DOHH2 (cell line): ENCODE results near the gene SAAL1.
"Not testable (repeated sequence)": the region's sequence is repeated elsewhere in the genome, so short reads cannot be mapped to it uniquely, and the experiment has no call there.

ENCODE experiments used
- H3F3A ChIP-seq: fragments of 200-600 bp; sonication (generic), shearing (Covaris generic); 2 replicates; pipeline ENCODE4 v1.6.0; 2016; ENCODE audit warnings: antibody characterized with exemption, mild to moderate bottlenecking; ENCODE audit not compliant: control insufficient read depth, insufficient read depth
- H3K27ac ChIP-seq: fragments of 200-600 bp; sonication (generic); 2 replicates; pipeline ENCODE4 v1.5.1; 2014; ENCODE audit warnings: low read depth, mild to moderate bottlenecking, low read length, moderate library complexity
- H3K27me3 ChIP-seq: fragments of 200-600 bp; sonication (generic); 2 replicates; pipeline ENCODE4 v1.6.1; 2014; ENCODE audit warnings: mild to moderate bottlenecking, low read length, mixed read lengths; ENCODE audit not compliant: control insufficient read depth
- H3K36me3 ChIP-seq: fragments of 200-600 bp; sonication (generic); 2 replicates; pipeline ENCODE4 v1.6.1; 2014; ENCODE audit warnings: mild to moderate bottlenecking, low read length, moderate library complexity, mixed read lengths; ENCODE audit not compliant: control insufficient read depth
- H3K4me1 ChIP-seq: fragments of 200-600 bp; sonication (generic); 2 replicates; pipeline ENCODE4 v1.6.1; 2014; ENCODE audit warnings: mild to moderate bottlenecking, low read length, mixed read lengths; ENCODE audit not compliant: control insufficient read depth
- H3K4me2 ChIP-seq: fragments of 200-600 bp; sonication (generic); 2 replicates; pipeline ENCODE4 v1.6.0; 2014; ENCODE audit warnings: mild to moderate bottlenecking, low read length, moderate library complexity
- H3K4me3 ChIP-seq: fragments of 200-600 bp; sonication (generic); 2 replicates; pipeline ENCODE4 v1.5.1; 2014; ENCODE audit warnings: mild to moderate bottlenecking, low read length, mixed read lengths
- H3K79me2 ChIP-seq: fragments of 200-600 bp; sonication (generic); 2 replicates; pipeline ENCODE4 v1.6.1; 2014; ENCODE audit warnings: mild to moderate bottlenecking, low read length, mixed read lengths; ENCODE audit not compliant: control insufficient read depth
- H3K9me2 ChIP-seq: fragments of 200-600 bp; sonication (generic); replicated peaks from 2 replicates; pipeline ENCODE4 v1.6.1; 2014; ENCODE audit warnings: mild to moderate bottlenecking, low read length, mixed read lengths; ENCODE audit not compliant: control insufficient read depth
- H3K9me3 ChIP-seq: fragments of 200-600 bp; sonication (generic); 2 replicates; pipeline ENCODE4 v1.6.1; 2014; ENCODE audit warnings: antibody characterized with exemption, low read length, mixed read lengths; ENCODE audit not compliant: control insufficient read depth, insufficient read depth
- H4K20me1 ChIP-seq: fragments of 200-600 bp; sonication (generic); 2 replicates; pipeline ENCODE4 v1.6.0; 2014; ENCODE audit warnings: low read depth, mild to moderate bottlenecking, antibody characterized with exemption, low read length, moderate library complexity; ENCODE audit not compliant: control insufficient read depth, insufficient read depth
- EZH2phosphoT487 ChIP-seq: fragments of 200-600 bp; sonication (generic); IDR thresholded peaks from 2 replicates; pipeline ENCODE4 v1.6.1; 2017; ENCODE audit warnings: borderline replicate concordance, mild to moderate bottlenecking, antibody characterized with exemption, low read length, moderate library complexity, mixed read lengths
- TF ChIP-seq, protein P1 (sequence below): fragments of 200-600 bp; sonication (generic); IDR thresholded peaks from one replicate; pipeline ENCODE4 v1.5.1; 2014; ENCODE audit warnings: antibody characterized with exemption, mild to moderate bottlenecking, low read depth, low read length; ENCODE audit not compliant: poor library complexity, severe bottlenecking

Gene SAAL1

DNA sequence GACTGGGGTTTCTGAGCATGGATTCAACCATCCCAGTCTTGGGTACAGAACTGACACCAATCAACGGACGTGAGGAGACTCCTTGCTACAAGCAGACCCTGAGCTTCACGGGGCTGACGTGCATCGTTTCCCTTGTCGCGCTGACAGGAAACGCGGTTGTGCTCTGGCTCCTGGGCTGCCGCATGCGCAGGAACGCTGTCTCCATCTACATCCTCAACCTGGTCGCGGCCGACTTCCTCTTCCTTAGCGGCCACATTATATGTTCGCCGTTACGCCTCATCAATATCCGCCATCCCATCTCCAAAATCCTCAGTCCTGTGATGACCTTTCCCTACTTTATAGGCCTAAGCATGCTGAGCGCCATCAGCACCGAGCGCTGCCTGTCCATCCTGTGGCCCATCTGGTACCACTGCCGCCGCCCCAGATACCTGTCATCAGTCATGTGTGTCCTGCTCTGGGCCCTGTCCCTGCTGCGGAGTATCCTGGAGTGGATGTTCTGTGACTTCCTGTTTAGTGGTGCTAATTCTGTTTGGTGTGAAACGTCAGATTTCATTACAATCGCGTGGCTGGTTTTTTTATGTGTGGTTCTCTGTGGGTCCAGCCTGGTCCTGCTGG is 31.4 kb upstream of the SAAL1 start:
- peaks cover 11% of the 10 kb centered on the region for H3K27me3 ChIP-seq
- no peak overlapping the region for H3K4me2 ChIP-seq
- H3K27ac ChIP-seq, result no peak overlapping the region
- no peaks in the 10 kb centered on the region for H3K36me3 ChIP-seq
- TF ChIP-seq, protein P1, sequence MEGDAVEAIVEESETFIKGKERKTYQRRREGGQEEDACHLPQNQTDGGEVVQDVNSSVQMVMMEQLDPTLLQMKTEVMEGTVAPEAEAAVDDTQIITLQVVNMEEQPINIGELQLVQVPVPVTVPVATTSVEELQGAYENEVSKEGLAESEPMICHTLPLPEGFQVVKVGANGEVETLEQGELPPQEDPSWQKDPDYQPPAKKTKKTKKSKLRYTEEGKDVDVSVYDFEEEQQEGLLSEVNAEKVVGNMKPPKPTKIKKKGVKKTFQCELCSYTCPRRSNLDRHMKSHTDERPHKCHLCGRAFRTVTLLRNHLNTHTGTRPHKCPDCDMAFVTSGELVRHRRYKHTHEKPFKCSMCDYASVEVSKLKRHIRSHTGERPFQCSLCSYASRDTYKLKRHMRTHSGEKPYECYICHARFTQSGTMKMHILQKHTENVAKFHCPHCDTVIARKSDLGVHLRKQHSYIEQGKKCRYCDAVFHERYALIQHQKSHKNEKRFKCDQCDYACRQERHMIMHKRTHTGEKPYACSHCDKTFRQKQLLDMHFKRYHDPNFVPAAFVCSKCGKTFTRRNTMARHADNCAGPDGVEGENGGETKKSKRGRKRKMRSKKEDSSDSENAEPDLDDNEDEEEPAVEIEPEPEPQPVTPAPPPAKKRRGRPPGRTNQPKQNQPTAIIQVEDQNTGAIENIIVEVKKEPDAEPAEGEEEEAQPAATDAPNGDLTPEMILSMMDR, result no peak
- TF ChIP-seq EZH2phosphoT487, result no peak
- H3K4me3 ChIP-seq, result no peak overlapping the region
- no peaks in the 10 kb centered on the region for H3K9me3 ChIP-seq
- no peaks in the 10 kb centered on the region for H3K4me1 ChIP-seq
- no peaks in the 10 kb centered on the region for H3K79me2 ChIP-seq
- H3F3A ChIP-seq, result no peaks in the 10 kb centered on the region
- no peaks in the 10 kb centered on the region for H3K9me2 ChIP-seq
- H4K20me1 ChIP-seq, result no peaks in the 10 kb centered on the region

DNA sequence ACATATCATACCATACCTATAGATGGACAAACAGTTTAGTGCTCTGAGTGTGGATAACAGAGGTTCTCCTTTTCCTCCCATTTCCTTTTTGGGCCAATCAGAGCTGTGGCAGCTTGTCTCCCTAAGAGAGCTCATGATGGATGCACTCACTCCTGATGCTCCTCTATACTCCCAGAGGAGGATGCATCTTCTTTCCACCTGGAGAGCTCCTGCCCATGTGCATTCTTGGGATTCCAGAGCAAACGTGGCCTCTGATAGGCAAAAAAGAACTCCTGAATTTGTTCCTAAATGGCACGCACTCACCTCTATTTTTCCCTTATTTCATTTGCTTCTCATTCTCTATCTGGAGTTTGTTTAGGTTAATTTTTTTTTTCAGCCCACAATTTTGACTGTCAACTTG is 29.4 kb upstream of the SAAL1 start:
- Histone ChIP-seq H3F3A (no peaks in the 10 kb centered on the region), H3K27me3 (peaks cover 11% of the 10 kb centered on the region), H3K36me3 (no peaks in the 10 kb centered on the region), H3K4me1 (no peaks in the 10 kb centered on the region), H3K9me3 (no peaks in the 10 kb centered on the region), H4K20me1 (no peaks in the 10 kb centered on the region), H3K27ac (no peak overlapping the region), H3K9me2 (no peaks in the 10 kb centered on the region), H3K79me2 (no peaks in the 10 kb centered on the region), H3K4me3 (no peak overlapping the region), H3K4me2 (no peak overlapping the region)
- TF ChIP-seq, protein P1, result no peak
- no peak for TF ChIP-seq EZH2phosphoT487

DNA sequence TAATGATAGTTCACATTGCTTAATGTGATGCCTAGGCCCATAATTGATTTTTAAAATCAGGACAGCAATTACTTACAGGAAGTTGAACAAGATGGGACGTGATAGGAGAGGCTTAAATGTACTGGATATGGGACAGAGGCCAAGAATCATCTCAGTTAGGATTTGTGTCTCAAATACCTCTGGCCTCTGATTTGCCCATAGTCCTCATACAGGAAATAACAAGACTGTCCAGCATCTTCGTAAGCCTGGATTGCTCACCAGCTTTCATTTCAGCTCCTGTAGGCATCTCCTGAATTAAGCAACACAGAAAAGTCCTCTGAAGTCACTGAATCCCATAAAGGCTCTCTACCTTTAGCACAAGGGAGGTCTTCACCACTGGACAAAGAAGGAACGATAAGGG is 26.5 kb upstream of the SAAL1 start, which contains the start of gene MRGPRX3:
MRGPRX3 (plus strand) TSS at position 231 of the 400 bp plus-strand sequence. CDS start 4,632 bp downstream, outside the sequence.
- H3K79me2 ChIP-seq, result no peaks in the 10 kb centered on the region
- H3K9me2 ChIP-seq, result no peaks in the 10 kb centered on the region
- H4K20me1 ChIP-seq, result no peaks in the 10 kb centered on the region
- TF ChIP-seq EZH2phosphoT487, result no peak
- TF ChIP-seq, protein P1, result no peak
- H3F3A ChIP-seq, result no peaks in the 10 kb centered on the region
- no peak within 1 kb of the TSS for H3K27ac ChIP-seq
- H3K9me3 ChIP-seq, result no peaks in the 10 kb centered on the region
- H3K27me3 ChIP-seq, result peaks cover 8% of the 10 kb centered on the region
- H3K36me3 ChIP-seq, result no peaks in the 10 kb centered on the region
- H3K4me2 ChIP-seq, result no peak within 1 kb of the TSS
- no peaks in the 10 kb centered on the region for H3K4me1 ChIP-seq
- no peak within 1 kb of the TSS for H3K4me3 ChIP-seq

DNA sequence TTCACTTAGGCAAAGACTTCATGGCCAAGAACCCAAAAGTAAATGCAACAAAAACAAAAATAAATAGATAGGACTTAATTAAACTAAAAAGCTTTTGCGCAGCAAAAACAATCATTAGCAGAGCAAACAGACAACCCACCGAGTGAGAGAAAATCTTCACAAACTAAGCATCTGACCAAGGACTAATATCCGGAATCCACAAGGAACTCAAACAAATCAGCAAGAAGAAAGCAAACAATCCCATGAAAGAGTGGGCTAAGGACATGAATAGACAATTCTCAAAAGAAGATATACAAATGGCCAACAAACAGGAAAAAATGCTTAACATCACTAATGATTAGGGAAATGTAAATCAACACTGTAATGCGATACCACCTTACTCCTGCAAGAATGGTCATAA is 25.2 kb upstream of the SAAL1 start:
- H3K9me2 ChIP-seq, H3K27me3 ChIP-seq, H3K27ac ChIP-seq, H4K20me1 ChIP-seq, H3K36me3 ChIP-seq, H3K9me3 ChIP-seq, H3F3A ChIP-seq, H3K4me1 ChIP-seq, H3K4me3 ChIP-seq, H3K79me2 ChIP-seq, H3K4me2 ChIP-seq: not testable (repeated sequence)

DNA sequence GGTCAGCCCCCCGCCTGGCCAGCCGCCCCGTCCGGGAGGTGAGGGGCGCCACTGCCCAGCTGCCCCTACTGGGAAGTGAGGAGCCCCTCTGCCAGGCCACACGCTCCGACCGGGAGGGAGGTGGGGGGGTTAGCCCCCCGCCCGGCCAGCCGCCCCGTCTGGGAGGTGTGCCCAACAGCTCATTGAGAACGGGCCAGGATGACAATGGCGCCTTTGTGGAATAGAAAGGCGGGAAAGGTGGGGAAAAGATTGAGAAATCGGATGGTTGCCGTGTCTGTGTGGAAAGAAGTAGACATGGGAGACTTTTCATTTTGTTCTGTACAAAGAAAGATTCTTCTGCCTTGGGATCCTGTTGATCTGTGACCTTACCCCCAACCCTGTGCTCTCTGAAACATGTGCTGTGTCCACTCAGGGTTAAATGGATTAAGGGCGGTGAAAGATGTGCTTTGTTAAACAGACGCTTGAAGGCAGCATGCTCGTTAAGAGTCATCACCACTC is 15.5 kb upstream of the SAAL1 start:
- not testable (repeated sequence) for H3K79me2 ChIP-seq, H3K27me3 ChIP-seq, H3K4me3 ChIP-seq, H3K4me1 ChIP-seq, H3K9me2 ChIP-seq, H3K27ac ChIP-seq, H3K36me3 ChIP-seq, H3K4me2 ChIP-seq, H4K20me1 ChIP-seq, H3K9me3 ChIP-seq, H3F3A ChIP-seq
